ENCODE results near the gene KCNK15.
A peak's percentile ranks its signal among the peaks of the same experiment; 100 is the strongest.

Gene KCNK15

GRCh38 chr20:44732327-44732726 is 13.3 kb upstream of the KCNK15 start:
- TF ChIP-seq, protein P1, sequence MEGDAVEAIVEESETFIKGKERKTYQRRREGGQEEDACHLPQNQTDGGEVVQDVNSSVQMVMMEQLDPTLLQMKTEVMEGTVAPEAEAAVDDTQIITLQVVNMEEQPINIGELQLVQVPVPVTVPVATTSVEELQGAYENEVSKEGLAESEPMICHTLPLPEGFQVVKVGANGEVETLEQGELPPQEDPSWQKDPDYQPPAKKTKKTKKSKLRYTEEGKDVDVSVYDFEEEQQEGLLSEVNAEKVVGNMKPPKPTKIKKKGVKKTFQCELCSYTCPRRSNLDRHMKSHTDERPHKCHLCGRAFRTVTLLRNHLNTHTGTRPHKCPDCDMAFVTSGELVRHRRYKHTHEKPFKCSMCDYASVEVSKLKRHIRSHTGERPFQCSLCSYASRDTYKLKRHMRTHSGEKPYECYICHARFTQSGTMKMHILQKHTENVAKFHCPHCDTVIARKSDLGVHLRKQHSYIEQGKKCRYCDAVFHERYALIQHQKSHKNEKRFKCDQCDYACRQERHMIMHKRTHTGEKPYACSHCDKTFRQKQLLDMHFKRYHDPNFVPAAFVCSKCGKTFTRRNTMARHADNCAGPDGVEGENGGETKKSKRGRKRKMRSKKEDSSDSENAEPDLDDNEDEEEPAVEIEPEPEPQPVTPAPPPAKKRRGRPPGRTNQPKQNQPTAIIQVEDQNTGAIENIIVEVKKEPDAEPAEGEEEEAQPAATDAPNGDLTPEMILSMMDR (IDR thresholded peaks at IDR 0.05) = no peak
- Histone ChIP-seq H3K4me3 (no peak overlapping the region), H3K9me3 (no peaks in the 10 kb centered on the region), H3K4me1 (peaks cover 0 to 90% (median 52%) of the 10 kb centered on the region in 4 donors), H3K27me3 (no peaks in the 10 kb centered on the region), H3K27ac (peak overlapping the region; percentile 87 to 92), H3K36me3 (peaks cover 0 to 3% (median 0%) of the 10 kb centered on the region in 3 donors)
- no peak for DNase-seq
- intact Hi-C loops (cut with DNase I; ENCODE audit: low total_unique reads) = loop anchor here (10.0 kb wide), 1 partner anchor 128 kb away; no protein-coding TSS in a partner anchor

DNA sequence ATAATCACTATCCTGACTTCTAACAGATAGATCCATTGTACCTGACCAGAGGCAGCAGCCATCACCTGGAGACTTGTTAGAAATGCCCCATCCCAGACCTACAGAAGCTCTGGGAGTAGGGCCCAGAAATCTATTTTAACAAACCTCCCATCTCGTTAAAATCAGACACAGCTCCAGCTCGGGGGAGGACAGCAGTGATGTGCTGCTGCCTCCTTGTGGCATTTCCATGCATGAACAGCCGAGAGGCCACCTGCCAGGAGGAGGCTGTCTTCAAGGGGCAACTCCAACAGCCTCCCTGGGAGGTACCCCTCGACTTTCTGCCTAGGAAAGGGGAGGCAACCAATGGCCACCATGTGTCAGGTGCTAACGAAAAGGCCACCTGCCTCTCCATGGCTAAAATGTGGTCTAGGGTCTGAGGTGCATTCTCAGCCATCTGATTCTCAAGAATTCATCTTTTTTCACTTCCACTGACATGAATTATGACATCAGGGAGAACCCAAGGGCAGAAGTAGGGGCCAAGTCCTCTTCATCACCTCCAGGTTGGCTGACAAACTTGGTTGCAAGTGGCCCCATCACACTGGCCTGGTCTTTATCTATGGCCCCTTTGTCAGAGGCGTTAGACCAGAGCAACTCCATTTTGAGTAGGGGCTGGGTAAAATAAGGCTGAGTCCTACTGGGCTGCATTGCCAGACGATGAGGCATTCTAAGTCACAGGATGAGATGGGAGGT is 12.2 kb upstream of the KCNK15 start:
- no peaks in the 10 kb centered on the region for H3K36me3 ChIP-seq
- H3K9me3 ChIP-seq = no peaks in the 10 kb centered on the region
- H3K27ac ChIP-seq = peak overlapping the region; percentile 87 to 92
- DNase-seq = peak; percentile 81 to 90
- no peaks in the 10 kb centered on the region for H3K27me3 ChIP-seq
- no peak overlapping the region for H3K4me3 ChIP-seq
- H3K4me1 ChIP-seq = peaks cover 0 to 91% (median 50%) of the 10 kb centered on the region in 4 donors
- intact Hi-C loops (cut with DNase I; ENCODE audit: low total_unique reads) = loop anchor here (1.0 to 10.0 kb wide), 2 partner anchors 48 to 129 kb away; no protein-coding TSS in a partner anchor
- TF ChIP-seq, protein P1 (IDR thresholded peaks at IDR 0.05) = peak; percentile 96 to 97

DNA sequence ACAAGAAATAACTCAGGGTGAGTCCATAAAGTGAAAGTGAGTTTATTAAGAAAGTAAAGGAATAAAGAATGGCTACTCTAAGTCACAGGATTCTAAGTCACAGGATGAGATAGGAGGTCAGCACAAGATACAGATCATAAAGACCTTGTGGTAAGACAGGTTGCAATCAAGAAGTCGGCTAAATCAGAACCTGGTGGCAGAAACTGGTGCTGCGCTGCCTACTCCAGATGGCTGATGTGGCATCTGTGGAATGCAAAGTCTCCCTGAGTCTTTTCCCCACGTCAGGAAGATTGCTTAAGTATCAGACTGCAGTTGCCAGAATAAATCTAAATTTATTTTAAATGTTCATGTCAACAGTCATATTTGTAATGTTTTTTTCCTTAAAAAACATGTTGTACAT is 10.7 kb upstream of the KCNK15 start:
- DNase-seq = peak in 1 of 2 donors; percentile 84
- TF ChIP-seq, protein P1 (IDR thresholded peaks at IDR 0.05) = peak; percentile 62 to 82
- Histone ChIP-seq H3K4me3 (peak overlapping the region in 1 of 2 donors; percentile 25), H3K27ac (peak overlapping the region; percentile 87 to 92), H3K9me3 (no peaks in the 10 kb centered on the region), H3K4me1 (peaks cover 0 to 93% (median 46%) of the 10 kb centered on the region in 4 donors), H3K27me3 (no peaks in the 10 kb centered on the region), H3K36me3 (no peaks in the 10 kb centered on the region)
- intact Hi-C loops (cut with DNase I; ENCODE audit: low total_unique reads) = loop anchor here (10.0 kb wide), 1 partner anchor 130 kb away; no protein-coding TSS in a partner anchor

GRCh38 chr20:44735816-44736169 is 9.9 kb upstream of the KCNK15 start:
- Histone ChIP-seq H3K36me3 (no peaks in the 10 kb centered on the region), H3K9me3 (no peaks in the 10 kb centered on the region), H3K4me3 (no peak overlapping the region), H3K27me3 (no peaks in the 10 kb centered on the region), H3K4me1 (peaks cover 0 to 89% (median 39%) of the 10 kb centered on the region in 4 donors), H3K27ac (peak overlapping the region; percentile 87 to 92)
- intact Hi-C loops (cut with DNase I; ENCODE audit: low total_unique reads) = loop anchor here (10.0 kb wide), 1 partner anchor 131 kb away; no protein-coding TSS in a partner anchor
- TF ChIP-seq, protein P1 (IDR thresholded peaks at IDR 0.05) = no peak
- DNase-seq = no peak

DNA sequence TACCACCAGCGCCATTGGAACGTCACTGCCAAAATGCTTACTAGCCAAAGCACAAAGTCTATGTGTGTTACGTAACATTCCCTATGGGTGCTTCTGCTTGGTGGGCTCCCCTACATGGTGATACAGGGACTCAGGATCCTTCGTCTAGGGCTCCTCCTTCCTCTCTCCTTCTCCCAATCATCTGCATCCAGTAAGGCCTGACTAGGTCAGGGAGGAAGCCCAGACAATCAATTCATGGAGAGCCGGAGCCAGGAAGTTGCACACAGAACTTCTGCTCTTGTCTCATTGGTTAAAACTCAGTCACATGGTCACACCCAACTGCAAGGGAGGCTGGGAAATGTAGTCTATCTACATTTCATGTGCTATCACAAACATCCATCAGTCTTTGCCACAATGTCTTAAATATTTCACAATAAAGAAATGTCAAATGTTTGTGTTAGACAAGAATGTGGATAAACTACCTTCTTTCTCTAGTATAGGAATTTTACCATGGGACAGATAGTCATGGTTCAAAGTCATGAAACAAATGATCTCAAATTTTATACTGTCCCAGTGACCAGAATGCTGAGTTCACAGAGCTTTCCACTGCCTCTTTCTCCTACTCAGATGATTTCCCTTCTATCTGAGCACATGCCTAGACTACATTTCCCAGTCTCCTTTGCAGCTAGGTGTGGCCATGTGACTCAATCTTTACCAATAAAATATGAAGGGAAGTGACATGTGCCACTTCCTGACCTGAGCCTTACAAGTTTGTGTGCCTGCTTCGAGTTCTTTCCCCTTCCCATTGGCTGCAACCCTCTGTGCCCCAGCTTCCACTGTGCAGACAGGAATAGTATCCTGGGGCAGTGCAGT is 9.3 kb upstream of the KCNK15 start:
- TF ChIP-seq, protein P1 (IDR thresholded peaks at IDR 0.05) = no peak
- no peaks in the 10 kb centered on the region for H3K9me3 ChIP-seq
- peak overlapping the region; percentile 87 to 92 for H3K27ac ChIP-seq
- H3K36me3 ChIP-seq = no peaks in the 10 kb centered on the region
- intact Hi-C loops (cut with DNase I; ENCODE audit: low total_unique reads) = loop anchor here (10.0 kb wide), 1 partner anchor 132 kb away; no protein-coding TSS in a partner anchor
- no peaks in the 10 kb centered on the region for H3K27me3 ChIP-seq
- no peak overlapping the region for H3K4me3 ChIP-seq
- peaks cover 0 to 87% (median 34%) of the 10 kb centered on the region in 4 donors for H3K4me1 ChIP-seq
- DNase-seq = no peak

All from tibial artery (tissue), 4 donors.